CD14-positive monocyte (primary cell): ENCODE measurements around the gene SLC52A3. TPM values are rescaled to one million over a fixed set of nuclear protein-coding genes. Genes with fewer than 3 reads are reported as not detected.

ENCODE experiments used
- DNase-seq, 3 donors: peaks; one replicate each; pipeline ENCODE4 v3.0.0-alpha.2; 2011 to 2022
- H2AFZ ChIP-seq: 2 replicates; pipeline ENCODE4 v1.6.0; 2012; ENCODE audit warnings: mild to moderate bottlenecking, low read depth, low read length, inconsistent platforms; ENCODE audit not compliant: insufficient read depth, poor library complexity, severe bottlenecking
- H3K27ac ChIP-seq, 2 donors: 1 replicate in 1 of 2; 2 replicates in 1 of 2; pipeline ENCODE4 v1.5.1; 2012 to 2013; ENCODE audit warnings: low read length in 2 of 2, control low read depth in 1 of 2, inconsistent platforms in 1 of 2, low read depth in 1 of 2, mild to moderate bottlenecking in 1 of 2
- H3K27me3 ChIP-seq, 2 donors: one replicate each; pipeline versions ENCODE4 v1.6.0 to v1.6.1; 2011 to 2013; ENCODE audit warnings: low read length in 2 of 2; ENCODE audit not compliant: control insufficient read depth in 2 of 2, insufficient read depth in 2 of 2
- H3K36me3 ChIP-seq, 2 donors: replicated peaks in 1 of 2; 1 replicate in 1 of 2; 2 replicates in 1 of 2; pipeline versions ENCODE4 v1.5.1 to v1.6.1; 2012 to 2013; ENCODE audit warnings: low read length in 2 of 2, control low read depth in 1 of 2, inconsistent platforms in 1 of 2, mild to moderate bottlenecking in 1 of 2; ENCODE audit not compliant: insufficient read depth in 2 of 2, control insufficient read depth in 1 of 2
- H3K4me1 ChIP-seq, 2 donors: 1 replicate in 1 of 2; 2 replicates in 1 of 2; pipeline versions ENCODE4 v1.5.1 to v1.6.1; 2012 to 2013; ENCODE audit warnings: low read length in 2 of 2, control low read depth in 1 of 2, inconsistent platforms in 1 of 2, mild to moderate bottlenecking in 1 of 2, moderate library complexity in 1 of 2; ENCODE audit not compliant: insufficient read depth in 2 of 2, control insufficient read depth in 1 of 2
- H3K4me2 ChIP-seq: replicated peaks from 2 replicates; pipeline ENCODE3; 2012; ENCODE audit warnings: low read length, moderate library complexity, mild to moderate bottlenecking; ENCODE audit not compliant: poor library complexity, severe bottlenecking; ENCODE audit errors: extremely low read depth
- H3K4me3 ChIP-seq, 3 experiments: fragments of 200-600 bp in 1 of 3; sonication (generic) in 1 of 3; replicated peaks in 1 of 3; 1 replicate in 2 of 3; 2 replicates in 1 of 3; pipeline ENCODE4 v1.5.1; 2011 to 2013; ENCODE audit warnings: low read length in 3 of 3, mild to moderate bottlenecking in 3 of 3, control low read depth in 2 of 3, low read depth in 2 of 3, inconsistent platforms in 1 of 3, moderate library complexity in 1 of 3
- H3K79me2 ChIP-seq: 2 replicates; pipeline ENCODE4 v1.6.0; 2012; ENCODE audit warnings: mild to moderate bottlenecking, control low read depth, inconsistent platforms, low read length, moderate library complexity; ENCODE audit not compliant: insufficient read depth
- H3K9ac ChIP-seq: 2 replicates; pipeline ENCODE4 v1.6.0; 2017; ENCODE audit warnings: low read length, mild to moderate bottlenecking; ENCODE audit not compliant: insufficient read depth, poor library complexity, severe bottlenecking
- H3K9me3 ChIP-seq, 2 donors: replicated peaks in 1 of 2; 1 replicate in 1 of 2; 2 replicates in 1 of 2; pipeline versions ENCODE4 v1.5.1 to v1.6.1; 2012 to 2013; ENCODE audit warnings: low read length in 2 of 2, control low read depth in 1 of 2; ENCODE audit not compliant: control insufficient read depth in 1 of 2, insufficient read depth in 1 of 2
- H4K20me1 ChIP-seq: 2 replicates; pipeline ENCODE4 v1.6.0; 2012; ENCODE audit warnings: mild to moderate bottlenecking, low read length, control low read depth, moderate library complexity; ENCODE audit not compliant: insufficient read depth
- H3K27ac Mint-ChIP-seq, 7 donors: one replicate each; pipeline ENCODE4 v1.8.0; 2020; ENCODE audit warnings: mild to moderate bottlenecking in 7 of 7, mixed read lengths in 7 of 7, moderate library complexity in 6 of 7, inconsistent platforms in 2 of 7
- H3K27me3 Mint-ChIP-seq, 3 donors: one replicate each; pipeline ENCODE4 v1.8.0; 2021 to 2022; ENCODE audit warnings: low read depth in 3 of 3, mild to moderate bottlenecking in 3 of 3, mixed read lengths in 3 of 3, moderate library complexity in 3 of 3, inconsistent platforms in 1 of 3
- H3K36me3 Mint-ChIP-seq, 2 donors: one replicate each; pipeline ENCODE4 v1.8.0; 2020; ENCODE audit warnings: mixed read lengths in 2 of 2, inconsistent platforms in 1 of 2, mild to moderate bottlenecking in 1 of 2
- H3K4me1 Mint-ChIP-seq: one replicate; pipeline ENCODE4 v1.8.0; 2020; ENCODE audit warnings: mild to moderate bottlenecking, mixed read lengths
- H3K4me3 Mint-ChIP-seq, 2 donors: one replicate each; pipeline ENCODE4 v1.8.0; 2020; ENCODE audit warnings: mild to moderate bottlenecking in 2 of 2, mixed read lengths in 2 of 2, moderate library complexity in 1 of 2
- H3K9me3 Mint-ChIP-seq, 7 donors: one replicate each; pipeline ENCODE4 v1.8.0; 2020 to 2022; ENCODE audit warnings: mixed read lengths in 7 of 7, mild to moderate bottlenecking in 6 of 7, moderate library complexity in 6 of 7, inconsistent platforms in 2 of 7
- WGBS: methylation state at CpG from one replicate; pipeline ENCODE4 v1.1.5; 2013; ENCODE audit warnings: missing lambda C conversion rate; ENCODE audit not compliant: insufficient coverage; 5-methylcytosine and 5-hydroxymethylcytosine counted together
- intact Hi-C, 2 donors: fragments of 100-400 bp; cut with micrococcal nuclease; formaldehyde crosslinking; loops; one replicate each; pipeline versions ENCODE4 v1.15.0 to v1.15.1; 2023
- polyA plus RNA-seq, 3 donors: library from polyadenylated mRNA; depleted of rRNA in 1 of 3; unstranded in 2 of 3; stranded (reverse) in 1 of 3; fragments of 300-500 nt in 2 of 3; fragments of >200 nt in 1 of 3; fragmentation: Illumina TruSeq in 2 of 3; gene quantifications; 1 replicate in 2 of 3; 2 replicates in 1 of 3; pipeline ENCODE4 v1.2.3, GENCODE V29; 2012 to 2021
- TF ChIP-seq, protein P1 (sequence below): fragments of 200-600 bp; IDR thresholded peaks from one replicate; pipeline ENCODE4 v1.8.0; 2022; ENCODE audit warnings: antibody characterized with exemption, mild to moderate bottlenecking

Gene SLC52A3
- polyA plus RNA-seq, 3 donors = not detected

DNA sequence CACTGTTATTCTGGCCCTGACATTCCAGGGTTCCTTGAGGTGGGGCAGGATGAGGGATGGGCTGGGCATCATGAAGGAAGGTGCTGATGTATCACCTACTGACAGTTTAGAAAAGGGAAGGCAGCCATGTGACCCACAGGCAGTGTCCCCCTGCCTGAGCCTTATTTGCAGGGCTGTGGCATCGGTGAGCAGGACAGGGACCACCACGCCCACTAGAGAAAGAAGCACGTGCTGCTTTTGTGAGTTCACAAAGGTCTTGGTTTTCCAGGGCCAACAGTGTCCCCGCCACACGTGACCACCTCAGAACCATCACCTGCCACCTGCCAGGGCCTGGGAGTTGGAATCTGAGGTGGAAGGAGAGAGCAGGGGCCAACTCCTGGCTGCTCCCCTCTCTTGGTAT, 49.2 kb downstream of the SLC52A3 start:
- Histone ChIP-seq H3K79me2 (no peaks in the 10 kb centered on the region), H3K27ac (no peak overlapping the region), H3K9me3 (no peaks in the 10 kb centered on the region), H3K4me3 (no peak overlapping the region), H3K27me3 (no peaks in the 10 kb centered on the region), H2AFZ (no peak overlapping the region), H3K9ac (no peak overlapping the region), H3K4me2 (no peak overlapping the region), H4K20me1 (no peaks in the 10 kb centered on the region), H3K4me1 (no peaks in the 10 kb centered on the region), H3K36me3 (no peaks in the 10 kb centered on the region)
- Mint-ChIP-seq H3K4me1 (no peaks in the 10 kb centered on the region), H3K27ac (no peak overlapping the region), H3K27me3 (peaks cover 6 to 19% (median 10%) of the 10 kb centered on the region in 3 donors), H3K36me3 (no peaks in the 10 kb centered on the region), H3K4me3 (no peak overlapping the region), H3K9me3 (peaks cover 0 to 2% (median 0%) of the 10 kb centered on the region in 7 donors)
- DNase-seq = no peak
- 100% methylated on average over 1 of the region's 5 CpGs for WGBS
- intact Hi-C loops = no loop called here
- TF ChIP-seq, protein P1, sequence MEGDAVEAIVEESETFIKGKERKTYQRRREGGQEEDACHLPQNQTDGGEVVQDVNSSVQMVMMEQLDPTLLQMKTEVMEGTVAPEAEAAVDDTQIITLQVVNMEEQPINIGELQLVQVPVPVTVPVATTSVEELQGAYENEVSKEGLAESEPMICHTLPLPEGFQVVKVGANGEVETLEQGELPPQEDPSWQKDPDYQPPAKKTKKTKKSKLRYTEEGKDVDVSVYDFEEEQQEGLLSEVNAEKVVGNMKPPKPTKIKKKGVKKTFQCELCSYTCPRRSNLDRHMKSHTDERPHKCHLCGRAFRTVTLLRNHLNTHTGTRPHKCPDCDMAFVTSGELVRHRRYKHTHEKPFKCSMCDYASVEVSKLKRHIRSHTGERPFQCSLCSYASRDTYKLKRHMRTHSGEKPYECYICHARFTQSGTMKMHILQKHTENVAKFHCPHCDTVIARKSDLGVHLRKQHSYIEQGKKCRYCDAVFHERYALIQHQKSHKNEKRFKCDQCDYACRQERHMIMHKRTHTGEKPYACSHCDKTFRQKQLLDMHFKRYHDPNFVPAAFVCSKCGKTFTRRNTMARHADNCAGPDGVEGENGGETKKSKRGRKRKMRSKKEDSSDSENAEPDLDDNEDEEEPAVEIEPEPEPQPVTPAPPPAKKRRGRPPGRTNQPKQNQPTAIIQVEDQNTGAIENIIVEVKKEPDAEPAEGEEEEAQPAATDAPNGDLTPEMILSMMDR = no peak

DNA sequence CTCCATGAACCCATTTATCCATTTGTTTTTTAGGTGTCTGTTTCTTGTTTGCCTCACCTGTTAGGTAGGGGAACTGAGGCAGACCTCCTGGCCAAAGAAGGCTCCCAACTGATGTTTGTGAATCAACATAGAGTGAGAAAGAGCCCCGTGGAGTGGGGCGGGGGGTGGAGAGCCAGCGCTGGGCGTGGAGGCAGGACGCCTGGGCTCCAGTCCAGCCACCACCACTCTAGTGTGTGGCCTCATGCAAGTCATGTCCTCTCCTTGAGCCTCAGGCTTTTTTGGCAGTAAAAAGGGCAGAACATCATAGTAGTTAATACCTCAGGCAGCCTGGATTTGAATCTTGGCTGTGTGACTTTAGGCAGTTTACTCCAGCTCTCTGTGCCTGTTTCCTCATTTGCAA, 50.5 kb downstream of the SLC52A3 start:
- no peak overlapping the region for H3K4me3 ChIP-seq
- H4K20me1 ChIP-seq = no peaks in the 10 kb centered on the region
- no peak for DNase-seq
- peaks cover 2 to 13% (median 8%) of the 10 kb centered on the region in 3 donors for H3K27me3 Mint-ChIP-seq
- H3K9ac ChIP-seq = no peak overlapping the region
- peaks cover 5% of the 10 kb centered on the region in 2 donors for H3K9me3 ChIP-seq
- TF ChIP-seq, protein P1 = no peak
- intact Hi-C loops = no loop called here
- WGBS = 71% methylated on average over 5 of the region's 5 CpGs
- no peak overlapping the region for H3K4me3 Mint-ChIP-seq
- H3K4me1 Mint-ChIP-seq = no peaks in the 10 kb centered on the region
- no peaks in the 10 kb centered on the region for H3K27me3 ChIP-seq
- peaks cover 0 to 8% (median 7%) of the 10 kb centered on the region in 7 donors for H3K9me3 Mint-ChIP-seq
- no peak overlapping the region for H2AFZ ChIP-seq
- H3K36me3 ChIP-seq = no peaks in the 10 kb centered on the region
- H3K27ac ChIP-seq = no peak overlapping the region
- H3K79me2 ChIP-seq = no peaks in the 10 kb centered on the region
- no peaks in the 10 kb centered on the region for H3K36me3 Mint-ChIP-seq
- no peaks in the 10 kb centered on the region for H3K4me1 ChIP-seq
- H3K4me2 ChIP-seq = no peak overlapping the region
- H3K27ac Mint-ChIP-seq = no peak overlapping the region
